ENCODE data around the gene MISP.
A peak's percentile ranks its signal among the peaks of the same experiment; 100 is the strongest.
"Not testable (repeated sequence)": the region's sequence is repeated elsewhere in the genome, so short reads cannot be mapped to it uniquely, and the experiment has no call there.

Gene MISP

GRCh38 chr19:750640-751423, at the start of gene MISP:
Gene MISP, plus strand, starts transcription at chr19:751112. Its CDS starts 5,835 bp downstream, at chr19:756947.
- no peak for DNase-seq (ENCODE audit: low read depth)

GRCh38 chr19:702847-703246, 48.1 kb upstream of the MISP start:
- not testable (repeated sequence) for DNase-seq (ENCODE audit: low read depth)

GRCh38 chr19:703329-703650, 47.6 kb upstream of the MISP start:
- DNase-seq (ENCODE audit: low read depth) = no peak

GRCh38 chr19:703651-704446, 47.1 kb upstream of the MISP start:
- DNase-seq (ENCODE audit: low read depth) = peak; percentile 57

GRCh38 chr19:704447-704741, 46.5 kb upstream of the MISP start:
- no peak for DNase-seq (ENCODE audit: low read depth)

GRCh38 chr19:708154-709143, 42.5 kb upstream of the MISP start, which contains the start of gene PALM:
Gene PALM, plus strand, starts transcription at chr19:708935. Its CDS starts 212 bp downstream, at chr19:709147.
- DNase-seq (ENCODE audit: low read depth) = no peak

- no peak for DNase-seq (ENCODE audit: low read depth)
Observed at GRCh38 chr19:709196-709964, 41.5 kb upstream of the MISP start.

GRCh38 chr19:709965-710571, 40.8 kb upstream of the MISP start:
- DNase-seq (ENCODE audit: low read depth) = no peak

GRCh38 chr19:710767-711166, 40.1 kb upstream of the MISP start:
- no peak for DNase-seq (ENCODE audit: low read depth)

GRCh38 chr19:711254-711653, 39.7 kb upstream of the MISP start:
- no peak for DNase-seq (ENCODE audit: low read depth)

- DNase-seq (ENCODE audit: low read depth) = no peak
Observed at GRCh38 chr19:715347-715746, 35.6 kb upstream of the MISP start.

- no peak for DNase-seq (ENCODE audit: low read depth)
Observed at GRCh38 chr19:718251-718951, 32.5 kb upstream of the MISP start.

GRCh38 chr19:718991-719512, 31.9 kb upstream of the MISP start:
- DNase-seq (ENCODE audit: low read depth) = no peak

- no peak for DNase-seq (ENCODE audit: low read depth)
Observed at GRCh38 chr19:719636-720344, 31.1 kb upstream of the MISP start.

- no peak for DNase-seq (ENCODE audit: low read depth)
Observed at GRCh38 chr19:720345-721160, 30.4 kb upstream of the MISP start.

- no peak for DNase-seq (ENCODE audit: low read depth)
Observed at GRCh38 chr19:722553-723101, 28.3 kb upstream of the MISP start.

GRCh38 chr19:723247-723646, 27.7 kb upstream of the MISP start:
- DNase-seq (ENCODE audit: low read depth) = no peak

GRCh38 chr19:723714-724113, 27.2 kb upstream of the MISP start:
- no peak for DNase-seq (ENCODE audit: low read depth)
